Transverse colon (tissue), 4 donors: ENCODE results near the gene HSPA1A. TPM values are rescaled to one million over a fixed set of nuclear protein-coding genes. Genes with fewer than 3 reads are reported as not detected.
"Not testable (repeated sequence)": the region's sequence is repeated elsewhere in the genome, so short reads cannot be mapped to it uniquely, and the experiment has no call there.

Source experiments
- DNase-seq: peaks from one replicate; pipeline ENCODE4 v3.0.0-alpha.2; 2019
- H3K27ac ChIP-seq, 4 donors: fragments of 200-600 bp; sonication (generic); 2 replicates each; pipeline ENCODE4 v1.5.1; 2016 to 2018; ENCODE audit warnings: inconsistent platforms in 4 of 4
- H3K27me3 ChIP-seq: fragments of 200-600 bp; sonication (generic); 2 replicates; pipeline ENCODE4 v1.5.1; 2017; ENCODE audit warnings: inconsistent platforms
- H3K36me3 ChIP-seq, 4 donors: fragments of 200-600 bp; sonication (generic); 2 replicates each; pipeline ENCODE4 v1.5.1; 2017 to 2019; ENCODE audit warnings: inconsistent platforms in 4 of 4
- H3K4me1 ChIP-seq, 4 donors: fragments of 200-600 bp; sonication (generic); 2 replicates each; pipeline ENCODE4 v1.5.1; 2017 to 2020; ENCODE audit warnings: inconsistent platforms in 4 of 4
- H3K4me3 ChIP-seq, 4 donors: fragments of 200-600 bp; sonication (generic); 1 replicate in 1 of 4; 2 replicates in 3 of 4; pipeline versions ENCODE4 v1.5.1 to v1.6.1; 2017 to 2019; ENCODE audit warnings: inconsistent platforms in 4 of 4
- H3K9me3 ChIP-seq, 2 donors: fragments of 200-600 bp; sonication (generic); 2 replicates each; pipeline ENCODE4 v1.5.1; 2017 to 2019; ENCODE audit warnings: inconsistent platforms in 2 of 2
- EP300 ChIP-seq: sonication (generic); formaldehyde crosslinking; IDR thresholded peaks from one replicate; pipeline ENCODE4 v1.6.1; 2017; ENCODE audit warnings: antibody characterized with exemption, low read depth
- POLR2A ChIP-seq: fragments of 450-650 bp; IDR thresholded peaks from one replicate; pipeline ENCODE4 v1.6.1; 2016; ENCODE audit warnings: antibody characterized with exemption, mild to moderate bottlenecking, moderate library complexity
- POLR2AphosphoS5 ChIP-seq, 3 donors: sonication (generic); formaldehyde crosslinking; IDR thresholded peaks; one replicate each; pipeline ENCODE4 v1.6.1; 2016; ENCODE audit warnings: antibody characterized with exemption in 3 of 3
- WGBS, 2 donors: methylation state at CpG; one replicate each; pipeline ENCODE4 v1.1.5; 2018; ENCODE audit warnings: low coverage in 1 of 2; 5-methylcytosine and 5-hydroxymethylcytosine counted together
- in situ Hi-C, 4 donors: fragments of 200-750 bp; cut with MboI; loops; one replicate each; pipeline versions ENCODE4 v1.15.0 to v1.15.1; 2017; ENCODE audit warnings: low sequenced_read_pairs in 3 of 4, low pct_ligation_motif_present in 1 of 4, low pct_unique_long_range_greater_than_20kb in 1 of 4
- intact Hi-C: fragments of 100-400 bp; cut with DNase I; formaldehyde crosslinking; loops from one replicate; pipeline ENCODE4 v1.15.1; 2023; ENCODE audit warnings: low total_unique reads
- total RNA-seq, 4 donors: library from RNA; depleted of rRNA; stranded (reverse); fragments of >200 nt; gene quantifications; one replicate each; pipeline ENCODE4 v1.1.0, GENCODE V29; 2016
- TF ChIP-seq, protein P1 (sequence below), 5 experiments: fragments of 200-600 bp in 3 of 5; fragments of 450-650 bp in 2 of 5; sonication (generic) in 3 of 5; IDR thresholded peaks; 1 replicate in 2 of 5; 2 replicates in 3 of 5; pipeline ENCODE4 v1.5.1; 2016 to 2017; ENCODE audit warnings: antibody characterized with exemption in 5 of 5, inconsistent platforms in 3 of 5, mild to moderate bottlenecking in 2 of 5, moderate library complexity in 1 of 5

The HSPA1A gene
- total RNA-seq, 4 donors from 2014 or later, result 192 to 247 (median 221) TPM

DNA sequence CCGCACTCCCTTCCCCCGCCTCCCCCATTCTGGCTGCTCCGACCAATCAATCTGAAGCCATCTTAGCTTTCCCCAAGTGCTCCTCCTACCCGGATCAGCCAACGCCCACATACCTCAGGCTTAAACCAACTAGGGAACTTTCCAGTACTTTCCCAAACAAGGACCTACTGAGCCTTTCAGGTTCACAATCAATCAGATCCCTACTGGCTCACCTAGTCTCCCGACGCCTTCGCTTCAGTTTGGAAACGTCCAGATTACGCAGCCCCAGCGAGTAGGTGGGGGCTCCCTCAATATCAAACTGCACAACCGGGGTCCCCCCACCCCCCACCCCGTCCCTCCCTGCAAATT, 692 bp upstream of the HSPA1A start:
- intact Hi-C loops (no loop called here), in situ Hi-C loops (no loop called here)
- WGBS, 2 donors, result 1% methylated on average over 13 of the region's 13 CpGs; no CpG with 5 or more reads in 1 of the 2 donors

DNA sequence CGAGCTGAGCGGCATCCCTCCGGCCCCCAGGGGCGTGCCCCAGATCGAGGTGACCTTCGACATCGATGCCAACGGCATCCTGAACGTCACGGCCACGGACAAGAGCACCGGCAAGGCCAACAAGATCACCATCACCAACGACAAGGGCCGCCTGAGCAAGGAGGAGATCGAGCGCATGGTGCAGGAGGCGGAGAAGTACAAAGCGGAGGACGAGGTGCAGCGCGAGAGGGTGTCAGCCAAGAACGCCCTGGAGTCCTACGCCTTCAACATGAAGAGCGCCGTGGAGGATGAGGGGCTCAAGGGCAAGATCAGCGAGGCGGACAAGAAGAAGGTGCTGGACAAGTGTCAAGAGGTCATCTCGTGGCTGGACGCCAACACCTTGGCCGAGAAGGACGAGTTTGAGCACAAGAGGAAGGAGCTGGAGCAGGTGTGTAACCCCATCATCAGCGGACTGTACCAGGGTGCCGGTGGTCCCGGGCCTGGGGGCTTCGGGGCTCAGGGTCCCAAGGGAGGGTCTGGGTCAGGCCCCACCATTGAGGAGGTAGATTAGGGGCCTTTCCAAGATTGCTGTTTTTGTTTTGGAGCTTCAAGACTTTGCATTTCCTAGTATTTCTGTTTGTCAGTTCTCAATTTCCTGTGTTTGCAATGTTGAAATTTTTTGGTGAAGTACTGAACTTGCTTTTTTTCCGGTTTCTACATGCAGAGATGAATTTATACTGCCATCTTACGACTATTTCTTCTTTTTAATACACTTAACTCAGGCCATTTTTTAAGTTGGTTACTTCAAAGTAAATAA, 2.0 kb downstream of the HSPA1A start:
- DNase-seq, H3K36me3 ChIP-seq, H3K27me3 ChIP-seq, intact Hi-C loops, H3K9me3 ChIP-seq, in situ Hi-C loops: not testable (repeated sequence)
- Histone ChIP-seq H3K27ac (peak overlapping the region; percentile 95 to 98 (median 96)), H3K4me3 (peak overlapping the region in 3 of 4 donors; percentile 21 to 46 (median 40)), H3K4me1 (peaks cover 15 to 62% (median 58%) of the 10 kb centered on the region in 4 donors)
- 48 to 66% methylated on average over 2 to 19 of the region's 37 CpGs for WGBS, 2 donors

More for the DNA sequence above, 692 bp upstream of the HSPA1A start:
- peak; percentile 96 for DNase-seq
- peak; percentile 90 to 95 (median 93) for TF ChIP-seq POLR2AphosphoS5 (IDR thresholded peaks at IDR 0.05)
- TF ChIP-seq POLR2A, result peak; percentile 62
- no peak for TF ChIP-seq EP300
- TF ChIP-seq, protein P1, sequence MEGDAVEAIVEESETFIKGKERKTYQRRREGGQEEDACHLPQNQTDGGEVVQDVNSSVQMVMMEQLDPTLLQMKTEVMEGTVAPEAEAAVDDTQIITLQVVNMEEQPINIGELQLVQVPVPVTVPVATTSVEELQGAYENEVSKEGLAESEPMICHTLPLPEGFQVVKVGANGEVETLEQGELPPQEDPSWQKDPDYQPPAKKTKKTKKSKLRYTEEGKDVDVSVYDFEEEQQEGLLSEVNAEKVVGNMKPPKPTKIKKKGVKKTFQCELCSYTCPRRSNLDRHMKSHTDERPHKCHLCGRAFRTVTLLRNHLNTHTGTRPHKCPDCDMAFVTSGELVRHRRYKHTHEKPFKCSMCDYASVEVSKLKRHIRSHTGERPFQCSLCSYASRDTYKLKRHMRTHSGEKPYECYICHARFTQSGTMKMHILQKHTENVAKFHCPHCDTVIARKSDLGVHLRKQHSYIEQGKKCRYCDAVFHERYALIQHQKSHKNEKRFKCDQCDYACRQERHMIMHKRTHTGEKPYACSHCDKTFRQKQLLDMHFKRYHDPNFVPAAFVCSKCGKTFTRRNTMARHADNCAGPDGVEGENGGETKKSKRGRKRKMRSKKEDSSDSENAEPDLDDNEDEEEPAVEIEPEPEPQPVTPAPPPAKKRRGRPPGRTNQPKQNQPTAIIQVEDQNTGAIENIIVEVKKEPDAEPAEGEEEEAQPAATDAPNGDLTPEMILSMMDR (IDR thresholded peaks at IDR 0.05), result no peak
- peaks cover 15 to 39% (median 35%) of the 10 kb centered on the region in 4 donors for H3K4me1 ChIP-seq
- H3K27ac ChIP-seq, result peak overlapping the region; percentile 96 to 99 (median 98)
- peak overlapping the region; percentile 26 to 65 (median 38) for H3K4me3 ChIP-seq
- no peaks in the 10 kb centered on the region for H3K36me3 ChIP-seq
- H3K27me3 ChIP-seq, result no peaks in the 10 kb centered on the region
- H3K9me3 ChIP-seq, result no peaks in the 10 kb centered on the region

DNA sequence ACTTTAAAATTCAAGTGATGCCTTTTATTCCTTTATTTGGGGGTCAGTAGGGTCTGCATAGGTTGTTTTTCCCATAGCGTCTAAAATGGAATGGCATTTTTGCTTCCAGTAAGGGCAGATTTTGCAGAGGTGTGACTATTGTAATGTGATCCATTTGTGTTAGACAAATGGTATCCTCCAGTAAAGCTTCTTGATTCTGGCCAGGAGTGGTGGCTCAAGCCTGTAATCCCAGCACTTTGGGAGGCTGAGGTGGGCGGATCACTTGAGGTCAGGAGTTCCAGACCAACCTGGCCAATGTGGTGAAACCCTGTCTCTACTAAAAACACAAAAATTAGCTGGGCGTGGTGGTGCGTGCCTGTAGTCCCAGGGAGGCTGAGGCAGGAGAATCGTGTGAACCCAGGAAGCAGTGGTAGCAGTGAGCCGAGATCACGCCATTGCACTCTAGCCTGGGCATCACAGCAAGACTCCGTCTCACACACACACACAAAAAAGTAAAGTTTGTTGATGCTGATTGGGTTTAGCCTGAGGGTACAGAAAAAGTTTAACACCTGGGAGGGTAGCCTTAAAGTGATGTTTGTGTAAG, 2.7 kb downstream of the HSPA1A start:
- peaks cover 18 to 65% (median 64%) of the 10 kb centered on the region in 4 donors for H3K4me1 ChIP-seq
- in situ Hi-C loops, intact Hi-C loops, DNase-seq, H3K36me3 ChIP-seq, H3K27me3 ChIP-seq, H3K9me3 ChIP-seq: not testable (repeated sequence)
- TF ChIP-seq POLR2AphosphoS5 (IDR thresholded peaks at IDR 0.05), result peak in 1 of 3 donors; percentile 66
- peak overlapping the region; percentile 95 to 98 (median 96) for H3K27ac ChIP-seq
- 67 to 88% methylated on average over 1 to 8 of the region's 8 CpGs for WGBS, 2 donors
- H3K4me3 ChIP-seq, result peak overlapping the region; percentile 5 to 46 (median 30)

DNA sequence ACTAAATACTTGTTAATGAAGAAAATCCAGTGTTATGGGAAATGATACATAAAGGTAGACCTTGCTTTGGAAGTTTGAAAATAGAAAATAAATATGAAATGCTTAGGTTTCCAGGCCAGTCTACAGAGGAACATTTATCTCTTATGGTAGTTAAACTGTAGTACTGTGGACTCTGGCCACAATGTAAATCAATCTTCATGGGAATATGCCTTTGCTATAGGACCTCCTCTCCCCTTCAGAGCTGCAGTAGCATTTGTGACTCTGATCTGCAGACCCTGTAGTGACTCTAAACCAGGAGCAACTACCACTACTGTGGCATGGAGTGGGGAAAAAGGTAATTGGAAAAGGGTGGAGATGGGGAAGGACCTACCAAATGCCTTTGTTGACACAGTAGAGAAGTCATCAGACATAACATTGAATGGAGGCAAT, 4.5 kb downstream of the HSPA1A start:
- Histone ChIP-seq H3K27me3 (no peaks in the 10 kb centered on the region), H3K36me3 (no peaks in the 10 kb centered on the region), H3K9me3 (no peaks in the 10 kb centered on the region), H3K4me1 (peaks cover 15 to 72% (median 61%) of the 10 kb centered on the region in 4 donors), H3K4me3 (no peak overlapping the region), H3K27ac (peak overlapping the region; percentile 95 to 98 (median 96))
- intact Hi-C loops (no loop called here), in situ Hi-C loops (loop anchor here in 1 of 4 donors (10.0 kb wide), 1 partner anchor 85 kb away; the partner anchor contains the start of gene CLIC1)
- DNase-seq, result peak; percentile 30
- TF ChIP-seq EP300, result no peak
- no peak for TF ChIP-seq POLR2A
- TF ChIP-seq POLR2AphosphoS5 (IDR thresholded peaks at IDR 0.05), result peak in 2 of 3 donors; percentile 33 to 63
- TF ChIP-seq, protein P1 (IDR thresholded peaks at IDR 0.05), result no peak

DNA sequence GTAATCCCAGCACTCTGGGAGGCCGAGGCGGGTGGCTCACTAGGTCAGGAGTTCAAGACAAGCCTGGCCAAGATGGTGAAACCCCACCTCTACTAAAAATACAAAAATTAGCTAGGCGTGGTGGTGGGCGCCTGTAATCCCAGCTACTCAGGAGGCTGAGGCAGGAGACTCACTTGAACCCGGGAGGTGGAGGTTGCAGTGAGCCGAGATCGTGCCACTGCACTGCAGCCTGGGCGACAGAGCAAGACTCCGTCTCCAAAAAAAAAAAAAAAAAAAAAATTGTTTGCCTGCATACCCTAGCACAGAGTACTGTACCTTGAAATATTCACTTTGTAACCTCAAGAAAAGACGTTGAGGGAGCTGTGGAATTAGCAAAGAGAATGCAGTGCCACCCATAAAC, 5.1 kb downstream of the HSPA1A start:
- H3K9me3 ChIP-seq, H3K4me3 ChIP-seq, intact Hi-C loops, H3K27me3 ChIP-seq, H3K36me3 ChIP-seq: not testable (repeated sequence)
- peak; percentile 47 for DNase-seq
- H3K4me1 ChIP-seq, result peaks cover 15 to 77% (median 62%) of the 10 kb centered on the region in 4 donors
- H3K27ac ChIP-seq, result peak overlapping the region; percentile 95 to 98 (median 96)
- WGBS, 2 donors, result 87 to 88% methylated on average over 4 to 10 of the region's 10 CpGs
- in situ Hi-C loops, result loop anchor here in 1 of 4 donors (10.0 kb wide), 1 partner anchor 86 kb away; the partner anchor contains the start of gene CLIC1
